NT2/D1 (cell line): ENCODE results near the gene PTPRN2.

ENCODE experiments used
- SUZ12 ChIP-seq: IDR thresholded peaks from 2 replicates; pipeline ENCODE4 v1.6.1; 2011; ENCODE audit not compliant: insufficient read length, insufficient read depth; ENCODE audit errors: extremely low read depth
- YY1 ChIP-seq: IDR thresholded peaks from 2 replicates; pipeline ENCODE4 v1.6.1; 2011; ENCODE audit not compliant: insufficient read length, insufficient read depth
- ZNF274 ChIP-seq: IDR thresholded peaks from 2 replicates; pipeline ENCODE4 v1.6.1; 2011; ENCODE audit warnings: mild to moderate bottlenecking, low read depth, low read length

DNA sequence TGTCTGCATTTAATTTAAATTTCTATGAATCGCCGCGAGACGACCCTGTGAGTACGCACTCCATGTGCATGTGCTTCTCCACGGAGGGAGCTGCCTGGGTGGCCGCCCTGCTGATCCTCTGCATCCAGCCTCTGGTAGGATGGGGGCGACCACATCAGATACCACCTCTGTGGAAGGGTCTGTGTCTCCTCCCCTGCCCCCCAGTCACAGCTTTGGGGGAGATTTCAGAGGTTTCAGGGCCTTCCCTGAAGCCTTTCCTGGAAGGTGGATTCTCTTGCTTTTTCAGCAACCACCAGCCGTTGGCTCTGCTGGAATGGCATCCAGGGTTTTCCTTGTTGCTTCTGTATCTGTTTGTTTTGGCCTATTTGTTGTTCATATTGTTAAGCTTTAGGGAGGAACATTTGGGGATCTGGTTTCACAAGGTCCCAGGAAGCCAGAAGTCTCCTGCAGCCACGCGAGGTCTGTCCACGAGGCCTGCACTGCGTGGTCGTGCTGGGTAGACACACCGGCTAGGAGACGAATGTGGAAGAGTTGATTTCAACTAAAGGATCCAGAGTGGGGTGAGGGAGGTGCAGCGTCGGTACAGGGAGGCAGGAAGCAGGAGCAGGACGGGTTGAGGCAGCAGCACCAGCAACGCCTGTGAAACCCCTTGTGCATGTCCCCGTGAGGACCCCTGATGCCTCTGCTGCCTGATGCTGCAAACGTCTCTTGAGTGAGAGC is 329.1 kb downstream of the PTPRN2 start:
- TF ChIP-seq SUZ12 (no peak), YY1 (no peak), ZNF274 (no peak)
